SK-N-SH (cell line): ENCODE measurements around the gene SMO.

Experiments used
- CTCF ChIP-seq: fragments of 200-600 bp; sonication (generic); IDR thresholded peaks from 2 replicates; pipeline ENCODE4 v1.6.1; 2017; ENCODE audit warnings: antibody characterized with exemption, mild to moderate bottlenecking, moderate library complexity
- NFIC ChIP-seq: IDR thresholded peaks from 2 replicates; pipeline ENCODE4 v1.4.0; 2012; ENCODE audit warnings: borderline replicate concordance
- PBX3 ChIP-seq: IDR thresholded peaks from 2 replicates; pipeline ENCODE4; 2012
- POLR2AphosphoS5 ChIP-seq: IDR thresholded peaks from 2 replicates; pipeline ENCODE4 v1.6.1; 2012; ENCODE audit warnings: low read depth, low read length
- TAF1 ChIP-seq: IDR thresholded peaks from 2 replicates; pipeline ENCODE4 v1.6.1; 2012; ENCODE audit warnings: low read depth, mild to moderate bottlenecking, low read length, moderate library complexity, borderline replicate concordance
- TF ChIP-seq, protein P1 (sequence below): fragments of 150-350 bp; IDR thresholded peaks from 2 replicates; pipeline ENCODE4 v1.6.1; 2016; ENCODE audit warnings: mild to moderate bottlenecking, low read depth, low read length

DNA sequence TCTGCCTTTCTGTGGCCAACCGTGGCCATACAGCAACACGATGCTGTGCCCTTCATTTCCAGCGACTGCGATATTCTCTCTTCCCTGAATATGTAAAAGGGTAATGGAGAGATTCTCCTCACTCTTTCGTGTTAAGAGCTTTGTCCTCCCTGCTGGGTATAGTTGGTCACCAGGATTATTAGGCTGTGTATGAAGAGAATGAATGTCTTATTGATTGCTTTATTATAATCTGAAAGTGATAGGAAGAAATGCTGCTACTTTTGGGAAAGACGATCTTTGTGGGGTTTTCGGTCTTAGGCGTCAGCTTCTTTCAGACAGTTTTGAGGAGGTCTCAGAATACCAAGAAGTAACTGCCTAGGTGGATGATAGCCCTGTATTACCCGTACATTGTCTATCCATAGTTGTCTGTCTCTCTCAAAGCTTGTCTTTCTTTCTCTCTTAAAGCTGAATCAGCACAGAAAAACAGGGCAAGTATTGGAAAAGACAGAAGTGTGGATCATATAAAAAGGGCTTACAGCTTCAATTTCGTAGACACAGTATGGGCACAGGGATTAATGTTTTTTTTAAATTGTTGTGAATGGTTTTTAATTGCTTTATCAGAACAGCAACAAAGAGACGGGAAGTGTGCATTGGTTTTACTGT is 37.6 kb downstream of the SMO start:
- TF ChIP-seq CTCF = no peak
- TF ChIP-seq NFIC = no peak
- no peak for TF ChIP-seq TAF1
- TF ChIP-seq POLR2AphosphoS5 = no peak
- TF ChIP-seq, protein P1, sequence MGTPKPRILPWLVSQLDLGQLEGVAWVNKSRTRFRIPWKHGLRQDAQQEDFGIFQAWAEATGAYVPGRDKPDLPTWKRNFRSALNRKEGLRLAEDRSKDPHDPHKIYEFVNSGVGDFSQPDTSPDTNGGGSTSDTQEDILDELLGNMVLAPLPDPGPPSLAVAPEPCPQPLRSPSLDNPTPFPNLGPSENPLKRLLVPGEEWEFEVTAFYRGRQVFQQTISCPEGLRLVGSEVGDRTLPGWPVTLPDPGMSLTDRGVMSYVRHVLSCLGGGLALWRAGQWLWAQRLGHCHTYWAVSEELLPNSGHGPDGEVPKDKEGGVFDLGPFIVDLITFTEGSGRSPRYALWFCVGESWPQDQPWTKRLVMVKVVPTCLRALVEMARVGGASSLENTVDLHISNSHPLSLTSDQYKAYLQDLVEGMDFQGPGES = no peak
- no peak for TF ChIP-seq PBX3
